ENCODE results near the gene WDFY2.

GRCh38 chr13:51807041-51807440 is 222.8 kb downstream of the WDFY2 start:
- TF ChIP-seq CTCF (IDR thresholded peaks at IDR 0.05; ENCODE audit: borderline replicate concordance, extremely low read depth, low read length, poor library complexity, severe bottlenecking) (no peak), EZH2 (IDR thresholded peaks at IDR 0.05; ENCODE audit: borderline replicate concordance, low read depth, low read length, severe bottlenecking) (no peak)
